GDM1 (cell line): ENCODE measurements around the gene CXCR5.

Experiments used
- DNase-seq: peaks from one replicate; lab custom pipeline; 2025; lab: John Stamatoyannopoulos, UW

Gene CXCR5

GRCh38 chr11:118877487-118878162, 6.1 kb upstream of the CXCR5 start:
- no peak for DNase-seq

- DNase-seq, result no peak
These were observed 5.5 kb upstream of the CXCR5 start for GRCh38 chr11:118878163-118878563.

- no peak for DNase-seq
These were observed 2.5 kb upstream of the CXCR5 start for GRCh38 chr11:118881228-118881627.

GRCh38 chr11:118882491-118882890, 1.2 kb upstream of the CXCR5 start:
- peak; percentile 13 for DNase-seq

DNA sequence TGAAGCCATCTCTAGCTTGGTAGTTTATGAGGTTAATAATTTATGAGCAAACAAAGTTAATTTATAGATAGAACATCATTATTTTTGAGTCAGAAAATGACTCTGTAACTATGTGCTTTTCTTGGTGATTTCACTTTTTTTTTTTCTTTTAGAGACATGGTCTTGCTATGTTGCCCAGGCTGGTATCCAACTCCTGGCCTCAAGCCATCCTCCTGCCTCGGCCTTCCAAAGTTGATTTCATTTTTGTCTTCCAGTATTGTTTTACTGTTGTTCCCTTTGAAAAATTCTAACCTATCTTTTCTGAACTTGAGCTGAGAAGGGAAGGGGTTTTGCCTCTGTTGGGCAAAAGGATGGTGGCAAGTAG, 706 bp upstream of the CXCR5 start:
- no peak for DNase-seq

DNA sequence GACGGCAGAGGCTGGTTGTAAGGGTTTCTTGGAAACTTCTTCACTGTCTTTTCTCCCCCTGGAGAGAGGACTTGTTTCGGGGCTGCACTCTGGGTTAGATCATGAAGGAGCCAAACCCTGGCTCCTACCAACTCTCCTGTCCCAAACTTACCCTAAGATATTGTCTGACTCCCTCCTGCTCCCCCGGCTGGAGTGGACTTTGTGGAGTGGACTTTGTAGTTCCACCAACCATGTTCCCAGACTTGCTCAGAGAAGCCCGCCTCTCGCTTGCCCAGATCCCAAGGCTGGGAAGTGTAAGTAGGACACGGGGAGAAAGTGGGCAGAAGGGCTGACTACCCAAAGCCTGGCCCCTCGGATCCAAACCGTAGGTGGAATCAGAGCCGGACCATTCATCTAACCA, 1.2 kb downstream of the CXCR5 start:
- no peak for DNase-seq

DNA sequence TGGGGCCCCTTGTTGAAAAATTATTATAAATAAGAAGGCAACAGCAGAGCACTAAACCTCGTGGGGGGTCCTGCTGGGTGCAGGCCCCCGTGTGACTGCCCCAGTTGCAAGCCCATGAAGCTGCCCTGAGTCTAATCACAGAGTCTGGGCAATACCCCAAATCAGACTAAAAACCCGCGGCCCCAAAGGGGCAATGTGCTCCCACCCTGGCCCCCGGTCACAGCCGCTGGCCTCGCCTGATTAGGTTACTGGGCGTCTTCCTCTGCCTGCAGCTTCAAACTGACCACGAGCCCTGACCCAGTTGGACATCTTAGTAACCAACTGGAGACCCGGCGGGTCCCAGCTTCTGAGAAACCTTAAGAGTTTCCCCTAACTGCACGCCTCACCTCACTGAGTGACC, 1.6 kb downstream of the CXCR5 start:
- DNase-seq, result no peak

- no peak for DNase-seq
These were observed 2.3 kb downstream of the CXCR5 start for GRCh38 chr11:118885831-118886565.

- DNase-seq, result no peak
These were observed 3.0 kb downstream of the CXCR5 start for GRCh38 chr11:118886681-118887111.

GRCh38 chr11:118887206-118887605, 3.5 kb downstream of the CXCR5 start:
- no peak for DNase-seq

DNA sequence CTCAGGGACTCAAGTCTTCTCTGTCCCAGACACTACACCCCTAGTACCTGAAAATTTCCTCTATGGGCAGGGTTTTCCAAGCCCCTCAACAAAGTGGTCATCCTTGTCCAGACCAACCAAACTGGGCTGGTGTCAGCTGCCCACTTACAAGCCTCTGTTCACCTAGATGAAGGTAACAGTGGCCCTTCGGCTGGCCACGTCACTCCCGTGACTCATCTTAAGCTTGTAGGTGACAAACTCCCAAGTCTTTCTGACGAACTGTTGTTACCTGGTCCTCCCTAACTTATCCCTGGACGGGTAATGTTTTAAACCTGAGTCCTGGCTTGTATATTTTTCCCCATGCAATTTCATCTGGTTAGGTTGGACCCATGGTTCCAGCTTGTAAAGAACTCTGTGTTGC, 4.7 kb downstream of the CXCR5 start:
- DNase-seq, result no peak

DNA sequence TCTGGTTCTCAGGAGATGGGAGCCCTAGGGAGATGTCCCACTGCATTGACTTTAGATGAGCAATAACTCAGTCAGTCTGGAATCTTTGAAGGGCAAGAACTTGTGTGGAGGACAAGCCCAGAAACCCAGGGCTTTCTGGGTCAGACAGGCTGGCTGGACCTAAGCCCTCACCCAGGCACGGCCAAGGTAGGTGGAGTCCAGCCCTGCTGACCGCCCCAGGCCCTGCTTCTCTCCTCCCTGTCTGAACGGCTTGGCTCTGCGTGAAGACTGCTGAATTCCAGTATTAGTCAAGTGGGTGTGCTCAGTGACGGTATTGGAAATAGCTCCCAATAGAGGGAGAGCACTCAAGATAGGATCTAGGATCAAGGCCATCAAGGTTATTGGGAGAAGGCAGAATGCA, 6.1 kb downstream of the CXCR5 start:
- DNase-seq, result no peak

- no peak for DNase-seq
These were observed 8.8 kb downstream of the CXCR5 start for GRCh38 chr11:118892514-118892913.

DNA sequence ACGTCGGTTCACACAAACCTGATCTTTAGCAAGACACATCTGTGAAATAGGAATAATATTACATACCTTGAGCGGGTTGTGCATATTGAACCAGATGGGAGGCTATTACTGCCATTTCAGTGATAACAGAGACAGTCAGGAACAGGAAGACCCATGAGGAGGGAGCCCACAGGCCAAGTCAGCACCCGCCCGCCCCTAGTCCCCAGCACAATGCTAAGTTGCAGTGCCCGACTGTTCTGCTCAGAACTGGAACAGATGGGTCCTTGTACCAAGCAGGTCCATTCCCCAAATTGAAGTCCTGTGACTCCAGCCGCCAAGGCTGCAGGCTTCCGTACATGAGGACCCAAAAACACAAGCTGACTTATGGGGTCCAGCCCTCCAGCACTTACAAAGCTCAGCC, 9.3 kb downstream of the CXCR5 start:
- no peak for DNase-seq

- no peak for DNase-seq
These were observed 10.0 kb downstream of the CXCR5 start for GRCh38 chr11:118893662-118894061.

GRCh38 chr11:118894192-118894591, 10.5 kb downstream of the CXCR5 start:
- DNase-seq, result no peak

DNA sequence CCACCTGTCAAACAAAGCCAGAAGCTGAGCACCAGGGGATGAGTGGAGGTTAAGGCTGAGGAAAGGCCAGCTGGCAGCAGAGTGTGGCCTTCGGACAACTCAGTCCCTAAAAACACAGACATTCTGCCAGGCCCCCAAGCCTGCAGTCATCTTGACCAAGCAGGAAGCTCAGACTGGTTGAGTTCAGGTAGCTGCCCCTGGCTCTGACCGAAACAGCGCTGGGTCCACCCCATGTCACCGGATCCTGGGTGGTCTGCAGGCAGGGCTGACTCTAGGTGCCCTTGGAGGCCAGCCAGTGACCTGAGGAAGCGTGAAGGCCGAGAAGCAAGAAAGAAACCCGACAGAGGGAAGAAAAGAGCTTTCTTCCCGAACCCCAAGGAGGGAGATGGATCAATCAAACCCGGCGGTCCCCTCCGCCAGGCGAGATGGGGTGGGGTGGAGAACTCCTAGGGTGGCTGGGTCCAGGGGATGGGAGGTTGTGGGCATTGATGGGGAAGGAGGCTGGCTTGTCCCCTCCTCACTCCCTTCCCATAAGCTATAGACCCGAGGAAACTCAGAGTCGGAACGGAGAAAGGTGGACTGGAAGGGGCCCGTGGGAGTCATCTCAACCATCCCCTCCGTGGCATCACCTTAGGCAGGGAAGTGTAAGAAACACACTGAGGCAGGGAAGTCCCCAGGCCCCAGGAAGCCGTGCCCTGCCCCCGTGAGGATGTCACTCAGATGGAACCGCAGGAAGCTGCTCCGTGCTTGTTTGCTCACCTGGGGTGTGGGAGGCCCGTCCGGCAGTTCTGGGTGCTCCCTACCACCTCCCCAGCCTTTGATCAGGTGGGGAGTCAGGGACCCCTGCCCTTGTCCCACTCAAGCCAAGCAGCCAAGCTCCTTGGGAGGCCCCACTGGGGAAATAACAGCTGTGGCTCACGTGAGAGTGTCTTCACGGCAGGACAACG, 11.7 kb downstream of the CXCR5 start:
- DNase-seq, result no peak

GRCh38 chr11:118896472-118896913, 12.8 kb downstream of the CXCR5 start:
- DNase-seq, result no peak

DNA sequence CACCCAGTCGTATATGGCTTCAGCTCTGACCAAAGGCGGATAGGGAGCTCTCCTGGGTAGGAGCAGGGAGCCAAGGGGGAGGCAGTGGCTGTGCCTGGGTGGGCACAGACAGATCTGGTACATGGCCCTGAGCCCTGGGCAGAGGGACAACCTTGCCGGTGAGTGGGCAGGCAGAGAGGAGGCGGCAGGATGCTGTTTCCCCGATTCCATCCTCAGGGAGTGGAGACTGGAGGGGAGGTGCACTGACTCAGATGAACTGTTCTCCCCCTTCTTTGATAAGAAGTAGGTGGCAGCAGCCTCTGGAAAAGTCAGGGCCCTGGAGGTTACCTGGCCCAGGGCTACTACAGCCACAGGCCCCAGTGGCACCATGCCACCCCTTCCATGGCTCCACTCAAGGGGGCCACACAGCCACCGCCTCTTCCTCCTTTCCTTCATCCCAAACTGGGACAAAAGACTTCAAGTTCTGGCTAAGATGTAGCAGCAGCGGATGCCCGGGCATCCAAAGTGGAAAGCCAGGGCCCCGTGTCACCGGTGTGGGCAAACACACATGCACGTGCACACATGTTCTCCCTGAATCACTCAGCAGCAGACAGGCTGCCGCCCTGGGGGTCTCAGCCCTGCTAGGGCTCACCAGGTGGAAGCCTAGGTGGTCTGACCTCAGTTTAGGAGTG, 13.4 kb downstream of the CXCR5 start:
- DNase-seq, result no peak

DNA sequence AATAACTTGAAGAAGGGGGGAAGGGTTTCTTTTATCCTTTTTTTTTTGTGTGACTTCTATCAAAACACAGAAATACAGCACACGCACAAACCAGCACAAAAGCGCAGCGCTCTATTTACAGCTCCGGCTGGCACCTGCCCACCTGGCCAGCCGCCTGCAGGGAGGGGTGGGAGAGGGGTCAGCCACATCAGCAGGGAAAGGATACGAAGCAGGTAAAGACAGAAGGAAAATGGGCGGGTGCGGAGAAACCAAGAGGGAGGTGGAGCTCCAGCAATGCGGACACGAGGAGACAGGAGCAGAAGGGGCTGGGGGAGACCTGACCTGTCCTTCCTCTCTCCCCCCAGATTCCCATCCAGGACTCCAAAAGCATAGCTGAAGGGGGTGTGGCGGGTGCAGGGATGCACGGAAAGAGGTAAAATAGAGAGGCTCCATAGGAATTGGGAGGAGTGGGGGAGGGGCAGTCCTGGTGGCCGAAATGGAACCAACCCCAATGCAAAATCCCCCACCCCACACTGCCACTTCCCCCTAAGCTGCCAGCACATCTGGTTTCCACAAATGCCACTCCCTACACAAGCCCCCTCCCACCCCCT, 14.1 kb downstream of the CXCR5 start:
- no peak for DNase-seq

- DNase-seq, result no peak
These were observed 15.0 kb downstream of the CXCR5 start for GRCh38 chr11:118898400-118899295.
